GM21360 (cell line): Measurements from ENCODE around the gene NTMT1.
"Not testable (repeated sequence)": the region's sequence is repeated elsewhere in the genome, so short reads cannot be mapped to it uniquely, and the experiment has no call there.

Experiments used
- ATAC-seq: cut with Tn5 transposase; IDR thresholded peaks from one replicate; pipeline ENCODE4 v1.9.1; 2021; ENCODE audit warnings: mild to moderate bottlenecking, moderate library complexity; ENCODE audit not compliant: unreplicated experiment

Gene NTMT1, protein sequence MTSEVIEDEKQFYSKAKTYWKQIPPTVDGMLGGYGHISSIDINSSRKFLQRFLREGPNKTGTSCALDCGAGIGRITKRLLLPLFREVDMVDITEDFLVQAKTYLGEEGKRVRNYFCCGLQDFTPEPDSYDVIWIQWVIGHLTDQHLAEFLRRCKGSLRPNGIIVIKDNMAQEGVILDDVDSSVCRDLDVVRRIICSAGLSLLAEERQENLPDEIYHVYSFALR

DNA sequence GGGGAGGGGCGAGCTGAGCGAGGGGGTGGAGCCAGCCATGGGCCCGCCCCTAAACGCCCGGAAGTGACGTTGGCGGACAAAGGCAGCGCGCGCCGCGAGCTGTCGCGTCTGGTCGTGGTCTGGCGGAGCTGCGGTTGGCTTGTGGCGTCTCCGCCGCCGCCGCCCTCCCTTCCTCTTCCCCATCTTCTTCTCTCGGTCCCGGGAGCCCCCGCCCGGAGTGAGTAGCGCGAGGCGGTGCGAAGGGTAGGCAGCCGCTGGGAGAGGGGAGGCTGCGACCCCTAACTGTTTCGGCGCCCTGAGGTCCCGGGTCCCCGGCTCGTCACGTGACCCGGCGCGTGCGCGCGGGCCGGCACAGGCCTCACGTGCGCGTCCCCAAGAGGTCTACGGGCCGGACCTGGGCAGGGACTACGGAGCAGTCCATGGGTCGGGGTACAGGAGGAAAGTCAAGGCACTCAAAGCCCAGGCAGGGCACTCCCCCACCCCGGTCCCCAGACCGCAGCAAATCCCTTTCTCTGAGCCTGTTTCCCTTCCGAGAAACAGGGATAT is at the start of gene NTMT1:
Gene NTMT1, plus strand, starts transcription at position 85 of the 546 bp plus-strand sequence. CDS start 6,541 bp downstream, outside the sequence.
- ATAC-seq, result peak; percentile 78

DNA sequence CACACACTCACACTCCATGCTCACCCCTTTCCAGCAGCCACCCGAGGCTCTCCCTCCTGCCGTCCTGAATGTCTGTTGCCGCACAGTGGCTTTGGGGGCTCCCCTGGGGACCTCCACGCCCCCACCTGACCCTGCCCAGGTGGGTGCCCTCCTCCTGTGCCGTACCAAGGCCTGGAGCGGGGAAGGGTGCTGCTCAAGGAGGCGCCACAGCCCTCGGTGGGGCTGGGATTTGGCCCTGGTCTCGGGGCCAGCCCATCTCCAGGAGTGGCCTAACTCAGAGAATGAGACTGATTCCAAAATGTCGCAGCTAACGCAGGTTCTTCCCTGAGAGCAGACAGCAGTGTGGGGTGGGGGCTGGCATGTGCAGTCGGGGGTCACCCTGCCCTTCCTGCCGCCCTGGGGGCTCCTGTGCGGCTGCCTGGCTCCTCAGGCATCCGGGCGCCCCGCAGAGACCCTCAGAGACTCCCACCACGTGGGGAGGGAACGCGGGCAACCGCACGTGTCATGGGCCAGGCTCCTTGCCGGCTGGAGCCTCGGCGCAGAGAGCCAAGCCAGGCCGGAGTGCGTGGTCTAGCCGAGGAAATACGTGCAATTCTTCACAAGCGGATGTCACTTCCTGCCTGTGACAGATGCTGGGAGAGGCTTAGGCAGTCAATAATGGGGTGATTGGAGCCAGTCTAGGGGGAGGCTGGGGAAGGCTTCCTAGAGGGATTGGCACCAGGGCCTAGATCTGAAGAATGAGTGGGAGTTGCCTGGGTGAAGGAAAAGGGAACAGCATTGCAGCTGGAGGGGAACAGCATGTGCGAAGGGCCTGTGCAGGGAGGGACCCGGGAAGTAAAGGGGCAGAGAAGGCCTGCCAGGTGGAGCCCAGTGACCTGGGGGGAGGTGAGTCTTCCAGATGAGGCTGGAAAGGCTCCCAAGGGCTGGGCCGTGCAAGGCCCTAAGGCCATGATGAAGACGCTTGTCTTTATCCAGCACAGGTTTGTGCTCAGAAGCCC is 49.1 kb upstream of the NTMT1 start:
- ATAC-seq, result no peak

DNA sequence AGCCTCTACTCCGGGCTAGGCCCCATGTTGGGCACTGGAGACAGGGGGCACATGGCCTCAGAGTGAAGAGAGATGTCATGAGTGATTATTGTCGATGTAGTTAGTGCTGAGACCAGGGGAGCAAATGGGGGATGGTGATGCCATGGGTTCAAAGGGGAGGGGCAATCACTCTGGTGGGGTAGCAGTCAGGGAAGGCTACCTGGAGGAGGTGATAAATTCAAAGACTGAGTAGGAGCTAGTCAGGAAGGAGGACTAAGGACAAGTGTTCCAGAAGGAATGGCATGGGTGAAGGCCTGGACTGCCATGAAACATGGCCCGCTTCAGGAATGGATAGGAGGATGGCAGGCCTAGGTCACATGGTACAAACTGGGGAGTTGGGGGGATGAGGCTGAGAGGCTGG is 46.7 kb upstream of the NTMT1 start:
- no peak for ATAC-seq

DNA sequence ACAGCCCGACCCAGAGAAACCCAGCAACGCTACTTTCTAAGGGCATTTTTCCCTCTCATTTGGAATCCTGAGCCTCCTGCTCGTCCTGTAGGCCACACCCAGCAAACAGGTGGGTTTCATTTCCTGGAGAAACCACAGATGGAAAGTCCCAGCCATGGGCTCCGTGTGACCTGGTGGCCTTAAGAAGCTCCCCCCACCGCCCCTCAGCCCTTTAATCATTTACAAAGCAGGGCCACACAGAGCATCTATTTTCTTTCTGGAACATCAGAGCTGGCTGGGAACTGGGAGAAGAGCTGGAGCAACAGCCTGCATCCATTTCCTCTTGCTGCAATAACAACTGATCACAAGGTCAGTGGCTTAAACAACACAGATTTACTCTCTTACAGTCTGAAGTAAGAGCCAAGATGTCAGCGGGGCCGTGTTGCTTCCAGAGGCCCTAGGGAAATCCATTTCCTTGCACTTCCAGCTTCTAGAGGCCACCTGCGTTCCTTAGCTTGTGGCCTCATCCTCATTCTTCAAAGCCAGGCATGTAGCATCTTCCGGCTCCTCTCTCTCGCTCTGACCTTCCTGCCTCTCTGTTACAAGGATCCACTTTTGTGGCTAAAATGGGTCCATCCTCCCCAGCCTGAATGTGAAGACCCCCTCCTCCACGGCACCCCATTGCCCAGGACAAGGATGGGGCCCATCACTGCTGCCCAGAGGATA is 45.6 kb upstream of the NTMT1 start:
- ATAC-seq, result no peak

DNA sequence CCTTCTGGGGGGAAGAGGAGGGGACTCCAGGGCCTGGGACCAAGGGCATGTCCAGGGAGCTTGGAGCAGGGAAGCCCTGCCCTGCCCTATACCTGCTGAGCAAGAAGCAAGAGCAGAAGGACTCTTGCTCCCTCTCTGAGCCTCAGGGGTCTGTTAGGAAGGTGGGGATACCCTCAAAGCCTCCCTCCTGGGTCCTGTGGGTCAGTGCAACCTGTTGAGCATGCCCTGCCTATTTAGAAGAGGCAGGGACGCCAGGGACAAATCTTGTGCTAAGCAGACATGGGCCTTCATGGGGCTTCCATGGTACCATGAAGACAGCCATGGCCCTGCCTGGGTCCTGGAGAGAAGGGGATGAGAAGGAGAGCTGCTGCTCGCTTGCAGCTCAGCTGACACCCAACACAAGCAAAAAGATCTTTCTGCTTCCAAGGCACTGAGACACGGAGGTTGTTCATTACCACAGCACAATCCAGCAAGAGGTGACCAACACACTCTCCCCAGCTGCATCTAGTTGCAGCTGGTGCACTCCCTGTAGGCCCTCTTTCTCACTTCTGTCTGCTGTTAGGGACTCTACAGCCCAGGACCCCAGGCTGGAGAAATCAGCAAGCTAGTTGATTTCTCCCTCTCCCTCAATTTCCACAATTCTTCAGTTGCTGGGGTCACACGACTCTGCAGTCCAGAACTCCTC is 44.3 kb upstream of the NTMT1 start:
- no peak for ATAC-seq

DNA sequence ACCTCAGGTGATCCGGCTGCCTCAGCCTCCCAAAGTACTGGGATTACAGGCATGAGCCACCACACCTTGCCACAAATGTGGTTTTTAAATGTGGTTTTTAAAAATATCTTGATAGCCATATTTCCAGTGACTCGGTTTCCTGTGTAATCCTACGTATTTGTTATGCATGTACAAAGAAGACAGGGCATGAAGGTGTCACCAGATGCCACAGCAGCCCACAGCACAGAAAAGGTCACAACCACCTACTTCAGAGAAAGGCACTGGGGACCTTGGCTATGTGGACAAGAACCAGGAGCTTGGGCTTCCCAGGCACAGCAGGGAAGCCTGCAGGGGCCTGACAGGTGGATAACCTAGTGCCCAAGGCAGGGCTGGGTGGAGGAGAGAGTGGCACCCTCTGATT is 43.1 kb upstream of the NTMT1 start:
- ATAC-seq, result no peak

DNA sequence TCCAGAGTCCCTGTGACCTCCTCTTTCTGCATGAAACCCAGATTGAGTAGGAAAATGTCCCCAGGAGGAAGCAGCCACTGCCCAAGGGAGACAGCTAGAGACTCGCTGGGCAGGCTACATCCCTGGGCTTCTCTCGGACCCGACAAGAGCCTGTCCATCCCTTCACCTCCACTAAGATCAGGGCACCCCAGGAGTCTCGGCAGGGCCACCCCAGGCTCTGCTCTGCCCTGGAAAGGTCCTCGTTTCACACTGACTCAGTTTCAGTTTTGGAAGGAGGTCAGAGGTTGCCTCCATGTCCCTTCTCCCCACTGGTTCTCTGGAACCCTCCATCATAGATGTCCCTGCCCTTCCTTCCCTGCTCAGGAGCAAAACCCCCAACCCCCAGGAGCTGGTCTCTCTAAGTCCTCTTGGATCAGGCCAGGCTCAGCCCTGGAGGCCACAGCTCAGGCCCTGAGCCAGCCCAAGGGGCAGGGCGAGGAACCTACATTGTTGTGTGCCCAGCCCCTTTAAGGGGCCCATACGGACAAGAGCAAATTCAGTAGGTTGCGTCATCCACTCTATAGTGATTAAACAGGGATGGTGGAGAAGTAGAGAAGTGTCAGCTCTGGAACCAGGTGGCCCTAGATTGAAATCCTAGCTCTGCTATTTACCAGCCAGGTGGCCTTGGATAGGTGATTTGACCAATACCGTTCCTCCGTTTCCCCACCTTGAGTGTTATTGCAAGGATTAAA is 42.5 kb upstream of the NTMT1 start:
- ATAC-seq, result no peak

DNA sequence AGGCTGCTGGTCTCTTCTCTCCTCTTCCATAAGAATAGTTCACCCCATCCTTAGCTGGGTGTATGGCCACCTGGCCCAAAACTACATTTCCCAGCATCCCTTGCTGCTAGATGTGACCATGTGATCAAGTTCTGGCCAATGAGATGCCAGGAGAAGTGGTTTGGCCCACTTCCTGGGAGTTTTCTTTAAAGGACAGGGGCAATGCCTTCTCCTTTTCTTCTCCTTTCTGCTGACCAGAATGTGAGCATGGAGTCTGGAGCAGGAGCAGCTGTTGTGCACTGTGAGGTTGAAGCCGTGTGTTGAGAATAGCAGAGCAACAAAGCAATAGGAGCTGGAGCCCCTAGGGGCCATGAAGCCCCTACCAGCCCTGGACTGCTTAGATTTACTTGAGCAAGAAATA is 41.8 kb upstream of the NTMT1 start:
- peak; percentile 46 for ATAC-seq

DNA sequence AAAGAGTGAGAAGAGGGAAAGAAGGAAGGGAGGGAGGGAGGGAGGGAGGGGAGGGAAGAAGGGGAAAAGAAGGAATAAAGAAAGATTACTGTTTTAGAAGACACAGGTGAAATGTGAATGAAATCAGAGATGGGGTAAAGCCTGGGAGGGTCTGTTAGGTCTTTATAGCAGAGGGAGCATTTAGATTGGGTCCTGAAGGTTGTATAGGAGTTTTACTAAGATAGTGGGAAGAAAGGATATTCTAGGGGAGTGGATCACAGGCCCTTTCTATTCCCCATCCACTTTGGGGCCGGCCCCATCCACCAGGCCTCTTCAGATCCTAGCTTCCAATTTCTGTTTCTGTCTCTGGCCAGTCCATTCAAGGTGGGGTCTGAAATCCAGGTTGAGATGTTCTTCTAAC is 40.6 kb upstream of the NTMT1 start:
- no peak for ATAC-seq

DNA sequence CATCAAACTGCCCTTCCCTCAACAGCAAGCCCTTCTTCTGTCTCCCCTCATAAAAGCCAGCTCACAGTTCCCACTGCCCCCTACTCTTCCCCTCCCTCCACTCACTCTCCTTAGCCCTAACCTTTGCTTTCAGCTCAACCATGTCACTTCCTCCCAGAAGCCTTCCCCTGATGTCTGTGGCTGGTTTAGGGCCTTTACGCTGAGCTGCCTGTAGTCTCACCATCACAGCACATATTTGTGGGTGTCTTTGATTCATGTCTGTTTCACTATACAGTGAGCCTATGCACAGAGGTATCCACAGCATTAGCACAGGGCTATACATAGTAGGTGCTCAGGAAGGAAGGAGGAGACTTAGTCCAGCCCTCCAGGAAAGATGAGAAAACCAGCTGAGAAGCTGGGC is 39.7 kb upstream of the NTMT1 start:
- ATAC-seq, result no peak

DNA sequence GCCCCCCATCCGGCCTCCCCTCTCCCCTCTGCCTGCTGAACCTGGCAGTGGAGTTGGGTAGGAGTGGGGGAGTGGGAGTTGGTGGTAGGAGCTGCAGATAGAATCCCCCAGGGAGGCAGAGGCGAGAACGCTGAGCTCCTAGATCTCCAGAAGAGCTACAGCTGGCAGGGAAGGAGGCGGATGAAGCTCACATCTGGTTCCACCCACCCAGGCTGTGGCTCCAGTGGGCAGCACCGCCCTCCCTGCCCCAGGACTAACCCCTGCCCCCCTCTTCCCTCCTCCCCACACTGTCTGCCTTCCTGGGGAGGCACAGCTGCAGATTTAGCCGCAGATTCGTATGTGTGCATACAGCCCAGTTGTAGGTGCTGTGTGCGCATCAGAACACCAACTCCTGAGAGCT is 39.3 kb upstream of the NTMT1 start:
- no peak for ATAC-seq

DNA sequence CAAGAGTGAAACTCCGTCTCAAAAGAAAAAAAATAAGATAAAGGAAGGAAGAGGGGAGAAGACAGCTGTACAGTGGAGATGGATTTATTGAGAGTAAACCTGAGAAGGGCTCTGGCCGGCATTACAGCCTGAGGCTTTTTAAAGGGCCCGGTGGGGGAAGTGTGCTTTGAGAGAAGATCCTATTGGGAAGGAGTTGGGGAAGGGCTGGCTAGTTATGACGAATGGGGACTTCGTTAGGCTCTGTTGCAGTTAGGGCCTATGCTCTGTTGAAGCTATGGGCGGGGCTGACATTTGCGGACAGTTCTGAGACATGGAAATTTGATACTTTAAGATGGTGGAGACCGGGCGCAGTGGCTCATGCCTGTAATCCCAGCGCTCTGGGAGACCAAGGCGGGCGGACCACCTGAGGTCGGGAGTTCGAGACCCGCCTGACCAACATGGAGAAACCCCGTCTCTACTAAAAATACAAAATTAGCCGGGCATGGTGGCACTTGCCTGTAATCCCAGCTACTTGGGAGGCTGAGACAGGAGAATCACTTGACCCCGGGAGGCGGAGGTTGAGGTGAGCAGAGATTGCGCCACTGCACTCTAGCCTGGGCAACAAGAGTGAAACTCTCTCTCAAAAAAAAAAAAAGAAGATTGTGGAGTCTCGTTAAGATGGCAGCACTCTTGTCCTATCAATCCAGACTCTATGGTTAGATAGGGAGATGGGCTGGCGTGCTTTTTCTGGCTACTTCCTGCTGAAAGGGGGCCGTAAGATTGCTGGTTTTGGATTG is 38.3 kb upstream of the NTMT1 start:
- ATAC-seq, result no peak

DNA sequence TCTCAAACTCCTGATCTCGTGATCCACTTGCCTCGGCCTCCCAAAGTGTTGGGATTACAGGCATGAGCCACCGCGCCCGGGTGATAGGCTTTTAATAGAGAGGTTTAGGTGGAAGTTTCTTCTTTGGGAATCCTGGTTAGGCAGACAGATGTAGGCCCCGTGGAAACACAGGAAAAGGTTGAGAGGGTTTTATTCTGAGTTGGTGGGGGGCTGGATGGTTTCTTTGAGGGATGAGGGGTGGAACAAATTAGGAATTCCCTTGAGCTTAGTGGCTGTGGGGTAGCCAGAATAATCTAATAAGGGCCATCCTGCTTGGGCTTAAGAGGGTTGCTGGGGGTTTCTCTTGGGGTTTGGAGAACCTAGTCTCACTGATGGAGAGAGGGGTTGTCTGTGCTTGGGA is 35.5 kb upstream of the NTMT1 start:
- ATAC-seq, result no peak

DNA sequence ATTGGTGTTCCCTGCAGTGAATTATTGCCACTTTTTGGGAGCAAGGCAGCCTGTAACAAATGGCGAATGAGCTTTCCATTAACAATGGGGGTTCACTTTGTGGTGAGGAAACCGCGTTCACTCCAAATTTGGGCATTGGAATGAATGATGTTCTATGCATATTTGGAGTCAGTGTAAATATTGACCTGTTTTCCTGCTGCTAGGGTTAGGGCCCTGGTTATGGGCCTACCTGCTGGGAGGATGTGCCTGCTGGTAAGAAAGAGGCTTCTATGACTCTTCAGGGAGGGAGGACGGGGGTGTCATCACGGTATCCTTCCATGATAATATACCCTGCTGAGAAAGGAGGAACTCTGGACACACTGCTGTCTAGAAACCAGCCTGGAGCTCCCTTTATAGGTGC is 34.0 kb upstream of the NTMT1 start:
- ATAC-seq, result no peak

DNA sequence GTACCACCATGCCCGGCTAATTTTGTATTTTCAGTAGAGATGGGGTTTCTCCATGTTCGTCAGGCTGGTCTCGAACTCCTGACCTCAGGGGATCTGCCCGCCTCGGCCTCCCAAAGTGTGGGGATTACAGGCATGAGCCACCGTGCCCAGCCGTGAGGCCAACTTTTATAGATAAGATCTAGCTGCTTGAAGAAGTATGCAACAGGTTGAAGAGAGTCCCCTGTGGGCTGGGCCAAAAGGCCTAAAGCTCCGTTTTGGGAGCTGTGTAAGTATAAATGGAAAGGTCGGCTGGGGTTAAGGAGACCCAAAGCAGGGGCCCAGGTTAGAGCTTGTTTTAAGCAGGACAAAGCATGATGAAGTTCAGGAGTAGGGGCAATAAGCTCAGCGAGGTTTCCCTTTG is 33.2 kb upstream of the NTMT1 start:
- not testable (repeated sequence) for ATAC-seq

DNA sequence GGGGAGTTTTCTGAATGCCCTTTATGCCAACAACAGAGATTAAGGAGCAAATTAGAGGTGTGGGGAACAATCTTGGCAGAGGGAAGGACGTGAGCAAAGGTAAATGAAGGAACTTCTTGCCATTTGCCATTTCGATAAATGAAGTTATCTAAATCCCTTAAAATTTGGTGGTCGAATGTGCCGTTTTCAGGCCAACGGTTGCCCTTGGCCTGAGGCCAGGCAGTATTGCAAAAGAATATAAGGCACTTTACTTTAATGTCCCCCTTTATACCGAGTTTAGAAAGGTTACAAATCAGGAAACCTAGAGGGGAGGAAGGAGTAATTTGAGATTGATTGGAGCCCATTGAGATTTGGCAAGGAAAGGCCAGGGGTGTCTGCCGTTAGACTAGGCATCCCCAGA is 31.3 kb upstream of the NTMT1 start:
- no peak for ATAC-seq

DNA sequence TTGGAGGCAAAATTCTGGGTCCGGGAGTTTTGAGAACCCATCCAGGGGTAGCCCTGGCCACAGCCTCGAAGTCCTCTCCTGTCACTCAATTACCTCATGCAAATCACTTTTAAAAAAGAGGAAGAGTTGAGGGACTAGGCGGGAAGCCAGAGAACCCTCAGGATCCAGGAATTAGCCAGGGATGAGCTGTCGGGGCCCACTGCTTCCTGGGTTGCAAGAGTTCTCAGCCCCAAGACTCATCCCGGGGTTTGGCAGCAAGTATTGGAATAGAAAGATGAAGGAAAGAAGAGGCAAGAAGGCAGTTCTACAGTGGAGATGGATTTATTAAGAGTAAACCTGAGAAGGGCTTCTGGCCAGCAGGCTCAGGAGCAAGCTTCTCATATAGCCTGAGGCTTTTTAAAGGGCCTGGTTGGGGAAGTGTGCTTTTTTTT is 30.6 kb upstream of the NTMT1 start:
- no peak for ATAC-seq

DNA sequence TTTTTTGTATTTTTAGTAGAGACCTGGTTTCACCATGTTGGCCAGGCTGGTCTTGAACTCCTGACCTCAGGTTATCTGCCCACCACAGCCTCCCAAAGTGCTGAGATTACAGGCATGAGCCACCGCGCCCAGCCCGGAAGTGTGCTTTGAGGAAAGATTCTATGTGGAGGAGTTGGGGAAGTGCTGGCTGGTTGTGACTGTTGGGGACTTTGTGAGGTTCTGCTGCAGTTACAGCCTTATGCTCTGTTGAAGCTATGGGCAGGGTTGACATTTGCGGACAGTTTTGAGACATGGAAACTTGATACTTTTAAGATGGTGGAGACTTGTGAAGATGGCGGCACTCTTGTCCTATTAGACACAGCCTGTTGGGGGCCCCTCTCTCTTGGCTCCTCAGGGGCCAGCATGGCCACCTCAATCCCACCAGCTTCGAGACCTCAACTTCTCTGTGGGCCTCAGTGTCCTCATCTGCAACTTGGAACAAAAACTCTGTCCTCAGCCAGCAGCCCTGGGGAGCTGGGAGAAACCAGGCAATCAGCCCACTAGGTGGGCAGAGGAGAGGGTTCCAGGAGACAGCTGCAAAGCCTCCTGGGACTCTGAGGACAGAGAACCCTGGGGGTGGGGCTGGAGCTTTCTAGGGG is 29.9 kb upstream of the NTMT1 start:
- no peak for ATAC-seq
